HG03378 (cell line): ENCODE results near the gene XG.
"Not testable (repeated sequence)": the region's sequence is repeated elsewhere in the genome, so short reads cannot be mapped to it uniquely, and the experiment has no call there.

Experiments
- ATAC-seq: cut with Tn5 transposase; IDR thresholded peaks from one replicate; pipeline ENCODE4 v1.9.1; 2021; ENCODE audit warnings: mild to moderate bottlenecking, moderate library complexity; ENCODE audit not compliant: unreplicated experiment

Gene XG

GRCh38 chrX:2732649-2733048 lies 19.2 kb upstream of the XG start:
- no peak for ATAC-seq

GRCh38 chrX:2733286-2733685 lies 18.6 kb upstream of the XG start:
- no peak for ATAC-seq

GRCh38 chrX:2735270-2735669 lies 16.6 kb upstream of the XG start:
- ATAC-seq: no peak

GRCh38 chrX:2740672-2741071 lies 11.2 kb upstream of the XG start:
- ATAC-seq: no peak

DNA sequence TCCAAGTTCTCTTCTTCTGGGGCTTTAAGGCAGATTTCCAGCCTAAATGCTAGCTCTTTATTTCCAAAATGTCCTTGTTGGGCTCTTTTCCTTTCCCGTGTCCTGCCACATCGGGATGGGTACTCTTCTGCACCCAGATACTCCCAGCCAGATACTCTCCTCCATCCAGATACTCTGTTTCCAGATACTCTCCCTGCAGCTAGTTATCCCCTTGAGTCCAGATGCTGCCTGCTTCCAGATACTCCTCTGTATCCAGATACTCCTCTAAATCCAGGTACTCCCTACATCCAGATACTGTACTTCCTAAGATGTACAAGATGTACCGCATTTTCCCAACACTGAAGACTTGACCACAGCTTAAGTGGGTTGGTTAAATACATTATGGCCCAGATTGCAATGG lies 10.5 kb upstream of the XG start:
- ATAC-seq: no peak

GRCh38 chrX:2746250-2746649 lies 5.6 kb upstream of the XG start:
- ATAC-seq: not testable (repeated sequence)

- ATAC-seq: no peak
These were observed 3.5 kb upstream of the XG start for GRCh38 chrX:2748171-2748814.

DNA sequence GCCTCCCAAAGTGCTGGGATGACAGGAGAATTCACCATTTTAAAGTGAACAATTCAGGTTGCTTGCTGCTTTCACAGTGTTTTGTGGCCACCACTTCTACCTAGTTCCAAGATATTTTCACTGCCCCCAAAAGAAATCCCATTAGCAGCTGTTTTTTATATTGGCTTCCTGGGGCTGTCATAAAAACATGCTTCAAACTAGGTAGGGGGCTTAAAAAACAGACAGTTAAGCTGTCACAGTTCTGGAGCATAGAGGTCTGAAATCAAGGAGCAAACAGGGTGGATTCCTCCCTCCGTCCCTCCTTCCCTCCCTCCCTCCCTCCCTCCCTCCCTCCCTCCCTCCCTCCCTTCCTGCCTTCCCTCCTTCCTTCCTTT lies 3.0 kb upstream of the XG start:
- no peak for ATAC-seq

- ATAC-seq: no peak
These were observed 549 bp upstream of the XG start for GRCh38 chrX:2751291-2751690.

DNA sequence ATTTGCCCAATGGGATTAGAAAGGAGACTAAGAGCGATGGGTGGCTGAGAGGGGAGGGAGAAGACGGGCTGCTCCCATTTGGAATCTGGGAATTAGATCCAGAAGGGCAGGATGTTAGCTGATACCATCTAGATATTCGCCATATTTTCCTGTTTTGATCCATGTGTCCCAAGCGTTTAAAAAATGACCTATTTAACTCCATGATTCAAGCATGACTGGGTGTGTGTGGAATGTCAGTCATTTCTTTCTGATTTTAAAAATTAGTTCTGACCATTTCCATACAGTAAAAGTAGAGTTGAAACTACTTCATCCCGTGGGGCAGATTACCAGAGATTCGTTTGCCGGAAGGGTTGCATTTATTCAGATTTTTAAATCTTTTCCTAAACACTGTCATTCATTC lies 601 bp downstream of the XG start:
- not testable (repeated sequence) for ATAC-seq

DNA sequence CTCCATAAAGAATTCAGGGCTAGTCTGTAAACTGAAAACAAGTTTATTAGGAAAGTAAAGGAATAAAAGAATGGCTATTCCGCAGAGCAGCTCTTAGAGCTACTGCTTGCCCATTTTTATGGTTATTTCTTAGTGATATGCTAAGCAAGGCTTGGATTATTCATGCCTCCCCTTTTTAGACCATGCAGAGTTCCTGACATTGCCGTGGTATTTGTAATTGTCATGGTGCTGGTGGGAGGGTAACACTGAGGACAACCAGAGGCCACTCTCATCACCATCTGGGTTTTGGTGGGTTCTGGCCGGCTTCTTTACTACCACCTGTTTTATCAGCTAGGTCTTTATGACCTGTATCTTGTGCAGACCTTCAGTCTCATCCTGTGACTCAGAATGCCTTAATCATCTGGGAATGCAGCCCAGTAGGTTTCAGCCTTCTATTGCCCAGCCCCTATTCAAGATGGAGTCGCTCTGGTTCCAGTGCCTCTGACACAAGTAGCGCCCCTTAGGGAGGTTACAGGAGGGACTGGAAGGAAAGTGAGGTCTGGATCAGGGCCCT lies 3.4 kb downstream of the XG start:
- not testable (repeated sequence) for ATAC-seq

DNA sequence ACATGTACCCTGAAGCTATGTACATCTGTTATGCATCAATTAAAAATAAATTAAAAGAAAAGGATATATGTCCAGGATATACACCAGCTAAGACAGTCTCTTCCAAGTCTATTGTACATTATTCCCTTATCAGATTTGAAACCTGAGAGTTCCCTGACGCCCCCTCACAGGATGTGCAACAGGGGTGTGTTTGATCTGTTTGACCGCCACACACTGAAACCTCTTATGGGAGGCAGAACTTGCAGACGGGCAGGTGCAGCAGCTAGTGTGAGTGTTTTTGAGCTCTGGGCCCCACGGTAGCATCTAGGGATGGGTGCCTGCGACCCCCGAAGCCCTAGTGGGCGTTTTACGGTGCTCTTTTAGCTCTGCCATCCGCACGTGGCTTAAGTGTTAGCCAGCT lies 4.7 kb downstream of the XG start:
- no peak for ATAC-seq

- ATAC-seq: no peak
These were observed 9.4 kb downstream of the XG start for GRCh38 chrX:2761246-2761645.

DNA sequence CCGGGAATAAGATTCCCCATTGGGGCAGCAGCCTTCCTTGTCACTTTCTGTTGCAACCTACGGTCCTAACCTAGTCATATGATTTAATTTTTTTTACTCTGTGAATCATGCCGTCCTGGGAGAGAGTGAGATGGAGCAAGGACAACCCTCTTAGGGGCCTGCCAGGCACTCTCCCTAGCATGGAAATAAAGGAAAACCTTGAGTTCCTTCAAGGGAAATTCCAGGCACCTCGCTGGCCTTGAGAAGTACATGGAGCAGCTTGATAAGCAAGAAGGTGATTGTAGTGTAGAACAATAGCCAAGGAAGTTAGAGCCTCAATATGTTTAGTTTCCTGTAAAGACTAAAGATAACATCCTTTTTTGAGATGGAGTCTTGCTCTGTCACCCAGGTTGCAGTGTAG lies 10.8 kb downstream of the XG start:
- ATAC-seq: not testable (repeated sequence)

DNA sequence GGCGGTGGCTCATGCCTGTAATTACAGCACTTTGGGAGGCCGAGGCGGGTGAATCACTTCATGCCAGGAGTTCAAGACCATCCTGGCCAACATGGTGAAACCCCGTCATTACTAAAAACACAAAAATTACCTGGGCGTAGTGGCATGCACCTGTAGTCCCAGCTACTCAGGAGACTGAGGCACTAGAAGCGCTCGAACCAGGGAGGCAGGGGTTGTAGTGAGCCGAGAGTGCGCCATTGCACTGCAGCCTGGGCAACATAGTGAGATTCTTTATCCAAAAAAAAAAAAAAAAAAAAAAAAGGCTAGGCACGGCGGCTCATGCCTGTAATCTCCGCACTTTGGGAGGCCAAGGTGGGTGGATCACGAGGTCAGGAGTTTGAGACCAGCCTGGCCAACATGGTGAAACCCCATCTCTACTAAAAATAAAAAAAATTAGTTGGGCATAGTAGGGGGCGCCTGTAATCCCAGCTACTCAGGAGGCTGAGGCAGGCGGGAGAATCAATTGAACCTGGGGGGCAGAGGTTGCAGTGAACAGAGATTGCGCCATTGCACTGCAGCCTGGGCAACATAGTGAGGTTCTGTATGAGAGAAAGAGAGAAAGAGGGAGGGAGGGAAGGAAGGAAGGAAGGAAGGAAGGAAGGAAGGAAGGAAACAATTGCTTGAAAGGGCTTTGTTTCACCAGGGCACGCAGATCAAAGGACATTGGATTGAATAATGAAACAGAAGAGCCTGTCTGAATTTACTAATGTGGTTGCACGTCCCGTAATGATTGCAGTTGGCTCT lies 13.1 kb downstream of the XG start:
- not testable (repeated sequence) for ATAC-seq

DNA sequence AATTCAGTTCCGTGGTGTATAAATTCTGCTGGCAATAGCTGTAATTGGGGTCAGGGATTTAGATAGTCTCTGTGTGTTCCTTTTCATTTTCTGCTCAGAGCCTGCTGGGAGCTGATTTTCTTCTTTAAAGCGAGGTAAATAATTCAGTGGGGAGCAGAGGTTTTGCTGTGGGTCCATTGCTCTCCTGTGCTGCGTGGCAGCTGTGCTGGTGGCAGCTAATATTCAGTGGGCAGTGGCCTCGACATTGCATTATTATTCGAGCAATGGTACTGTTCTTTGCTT lies 13.7 kb downstream of the XG start:
- ATAC-seq: no peak

DNA sequence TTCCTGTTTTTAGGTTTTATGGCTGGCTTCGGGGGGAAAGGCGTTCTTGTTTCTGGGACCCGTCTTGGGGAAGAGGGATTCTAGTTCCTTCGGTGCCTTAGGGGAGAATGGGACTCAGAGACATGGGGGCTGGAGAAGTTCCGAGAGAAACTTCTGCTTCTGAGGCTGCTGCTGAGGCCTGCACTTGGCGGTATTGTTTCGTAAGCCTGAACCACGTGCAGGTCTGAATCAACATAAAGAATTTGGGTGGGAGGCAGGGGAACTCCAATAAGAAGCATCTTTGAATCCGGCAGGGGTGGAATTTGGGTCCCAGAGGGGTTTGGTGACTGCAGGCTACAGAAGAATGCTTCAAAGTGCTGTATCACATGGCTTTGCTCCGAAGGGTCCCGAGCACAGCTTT lies 15.1 kb downstream of the XG start:
- ATAC-seq: no peak

DNA sequence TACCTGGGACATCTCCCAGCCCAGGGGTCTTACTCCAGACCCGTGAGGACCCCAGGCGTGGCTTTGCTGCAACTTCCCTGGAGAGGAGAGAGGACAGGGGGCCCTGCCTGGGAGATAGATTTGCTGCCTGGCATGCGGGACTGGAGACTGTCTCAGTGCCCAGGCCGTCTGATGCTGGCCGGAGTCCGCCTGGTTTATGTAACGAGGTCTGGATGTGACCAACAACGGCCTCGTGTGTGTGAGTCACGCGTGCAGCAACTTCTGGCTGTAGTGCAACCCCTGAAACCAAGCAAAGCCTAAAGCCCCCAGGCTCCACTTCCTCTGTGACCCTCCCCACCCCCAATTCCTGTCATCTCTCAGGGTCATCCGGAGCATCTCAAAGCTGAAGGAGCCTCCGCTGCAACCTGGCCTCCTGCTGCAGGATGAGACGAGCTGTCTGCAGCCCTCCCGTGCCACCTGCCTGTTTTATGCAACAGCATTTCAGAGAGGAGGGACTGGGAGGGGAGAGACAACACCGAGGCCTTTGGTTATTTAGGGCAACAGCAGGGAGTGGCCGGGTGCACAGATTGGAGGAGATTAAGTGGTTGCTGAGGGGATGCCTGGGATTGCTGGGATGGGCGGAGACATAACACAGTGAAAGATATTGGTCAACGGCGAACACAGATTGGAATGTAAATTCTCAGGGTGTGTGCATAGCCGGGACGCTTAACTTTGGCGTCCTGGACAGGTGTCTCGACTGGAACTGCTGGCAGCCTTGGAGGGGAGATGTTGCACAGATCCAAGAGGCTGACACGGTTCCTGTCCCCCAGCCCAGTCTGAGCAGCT lies 16.0 kb downstream of the XG start:
- ATAC-seq: no peak

- ATAC-seq: no peak
These were observed 17.8 kb downstream of the XG start for GRCh38 chrX:2769615-2770014.

- ATAC-seq: not testable (repeated sequence)
These were observed 21.6 kb downstream of the XG start for GRCh38 chrX:2773166-2774055.

GRCh38 chrX:2774057-2774456 lies 22.2 kb downstream of the XG start:
- ATAC-seq: no peak
